Skeletal muscle satellite cell (primary cell): ENCODE measurements around the gene EIF1B.

ENCODE experiments used
- H3K27me3 ChIP-seq: 2 replicates; pipeline ENCODE4 v1.7.0; 2013; ENCODE audit warnings: low read length; ENCODE audit not compliant: control insufficient read depth, insufficient read depth
- H3K36me3 ChIP-seq: 2 replicates; pipeline ENCODE4 v1.7.0; 2013; ENCODE audit warnings: mild to moderate bottlenecking, control low read depth, low read length; ENCODE audit not compliant: insufficient read depth
- H3K4me1 ChIP-seq: 2 replicates; pipeline ENCODE4 v1.7.0; 2013; ENCODE audit warnings: low read length; ENCODE audit not compliant: control insufficient read depth, insufficient read depth
- H3K4me2 ChIP-seq: 2 replicates; pipeline ENCODE4 v1.7.0; 2013; ENCODE audit warnings: mild to moderate bottlenecking, low read length
- H3K4me3 ChIP-seq: 2 replicates; pipeline ENCODE4 v1.7.0; 2013; ENCODE audit warnings: low read length
- H3K9ac ChIP-seq: 2 replicates; pipeline ENCODE4 v1.7.0; 2013; ENCODE audit warnings: mild to moderate bottlenecking, low read depth, low read length, moderate library complexity
- H3K9me3 ChIP-seq: replicated peaks from 2 replicates; pipeline ENCODE4 v1.7.0; 2013; ENCODE audit warnings: mild to moderate bottlenecking, control low read depth, low read length

Gene EIF1B

GRCh38 chr3:40291471-40291870, 18.0 kb upstream of the EIF1B start:
- Histone ChIP-seq H3K27me3 (no peaks in the 10 kb centered on the region), H3K36me3 (no peaks in the 10 kb centered on the region), H3K4me1 (no peaks in the 10 kb centered on the region), H3K9ac (no peak overlapping the region), H3K4me3 (no peak overlapping the region), H3K9me3 (no peaks in the 10 kb centered on the region), H3K4me2 (no peak overlapping the region)

GRCh38 chr3:40292637-40293349, 16.7 kb upstream of the EIF1B start:
- Histone ChIP-seq H3K9me3 (no peaks in the 10 kb centered on the region), H3K4me2 (no peak overlapping the region), H3K27me3 (no peaks in the 10 kb centered on the region), H3K36me3 (no peaks in the 10 kb centered on the region), H3K9ac (no peak overlapping the region), H3K4me1 (no peaks in the 10 kb centered on the region), H3K4me3 (no peak overlapping the region)

- H3K4me3 ChIP-seq, result no peak overlapping the region
These were observed 15.1 kb upstream of the EIF1B start for GRCh38 chr3:40294434-40294833.

GRCh38 chr3:40298075-40298474, 11.4 kb upstream of the EIF1B start:
- Histone ChIP-seq H3K36me3 (no peaks in the 10 kb centered on the region), H3K9me3 (no peaks in the 10 kb centered on the region), H3K4me2 (no peak overlapping the region), H3K4me3 (no peak overlapping the region), H3K9ac (no peak overlapping the region), H3K4me1 (peaks cover 14% of the 10 kb centered on the region), H3K27me3 (no peaks in the 10 kb centered on the region)

More at GRCh38 chr3:40294434-40294833, 15.1 kb upstream of the EIF1B start:
- H3K9ac ChIP-seq, result no peak overlapping the region
- H3K9me3 ChIP-seq, result no peaks in the 10 kb centered on the region
- H3K36me3 ChIP-seq, result no peaks in the 10 kb centered on the region
- peaks cover 4% of the 10 kb centered on the region for H3K4me1 ChIP-seq
- H3K27me3 ChIP-seq, result no peaks in the 10 kb centered on the region
- no peak overlapping the region for H3K4me2 ChIP-seq

GRCh38 chr3:40299130-40299720, 10.3 kb upstream of the EIF1B start:
- H3K36me3 ChIP-seq, result no peaks in the 10 kb centered on the region
- no peaks in the 10 kb centered on the region for H3K9me3 ChIP-seq
- no peaks in the 10 kb centered on the region for H3K27me3 ChIP-seq
- H3K4me1 ChIP-seq, result peaks cover 14% of the 10 kb centered on the region
- H3K4me2 ChIP-seq, result peak overlapping the region; percentile 32
- H3K4me3 ChIP-seq, result peak overlapping the region; percentile 7
- no peak overlapping the region for H3K9ac ChIP-seq

- H3K4me2 ChIP-seq, result peak overlapping the region; percentile 32
- H3K27me3 ChIP-seq, result no peaks in the 10 kb centered on the region
- H3K4me3 ChIP-seq, result peak overlapping the region; percentile 7
- peaks cover 14% of the 10 kb centered on the region for H3K4me1 ChIP-seq
- H3K9ac ChIP-seq, result no peak overlapping the region
- H3K36me3 ChIP-seq, result no peaks in the 10 kb centered on the region
- H3K9me3 ChIP-seq, result no peaks in the 10 kb centered on the region
These were observed 9.7 kb upstream of the EIF1B start for GRCh38 chr3:40299721-40300335.

- no peaks in the 10 kb centered on the region for H3K9me3 ChIP-seq
- H3K27me3 ChIP-seq, result no peaks in the 10 kb centered on the region
- peaks cover 14% of the 10 kb centered on the region for H3K4me1 ChIP-seq
- H3K4me2 ChIP-seq, result no peak overlapping the region
- H3K36me3 ChIP-seq, result no peaks in the 10 kb centered on the region
- no peak overlapping the region for H3K4me3 ChIP-seq
- no peak overlapping the region for H3K9ac ChIP-seq
These were observed 6.7 kb upstream of the EIF1B start for GRCh38 chr3:40302784-40303183.

GRCh38 chr3:40304352-40304751, 5.2 kb upstream of the EIF1B start:
- Histone ChIP-seq H3K27me3 (no peaks in the 10 kb centered on the region), H3K4me1 (peaks cover 17% of the 10 kb centered on the region), H3K9ac (no peak overlapping the region), H3K4me2 (no peak overlapping the region), H3K4me3 (no peak overlapping the region), H3K9me3 (no peaks in the 10 kb centered on the region), H3K36me3 (no peaks in the 10 kb centered on the region)

- H3K4me3 ChIP-seq, result no peak overlapping the region
- no peak overlapping the region for H3K9ac ChIP-seq
- peaks cover 6% of the 10 kb centered on the region for H3K36me3 ChIP-seq
- H3K9me3 ChIP-seq, result no peaks in the 10 kb centered on the region
- H3K4me1 ChIP-seq, result peaks cover 9% of the 10 kb centered on the region
- no peak overlapping the region for H3K4me2 ChIP-seq
- H3K27me3 ChIP-seq, result no peaks in the 10 kb centered on the region
These were observed 3.2 kb upstream of the EIF1B start for GRCh38 chr3:40306336-40306735.

GRCh38 chr3:40307176-40307575, 2.3 kb upstream of the EIF1B start:
- Histone ChIP-seq H3K9ac (no peak overlapping the region), H3K4me1 (peaks cover 13% of the 10 kb centered on the region), H3K36me3 (peaks cover 15% of the 10 kb centered on the region)

GRCh38 chr3:40308725-40309417, 636 bp upstream of the EIF1B start:
- H3K9me3 ChIP-seq, result no peaks in the 10 kb centered on the region
- peak overlapping the region; percentile 78 for H3K9ac ChIP-seq
- H3K36me3 ChIP-seq, result peaks cover 31% of the 10 kb centered on the region
- peaks cover 13% of the 10 kb centered on the region for H3K4me1 ChIP-seq
- H3K4me2 ChIP-seq, result peak overlapping the region; percentile 90
- peak overlapping the region; percentile 92 for H3K4me3 ChIP-seq
- H3K27me3 ChIP-seq, result no peaks in the 10 kb centered on the region

More at GRCh38 chr3:40307176-40307575, 2.3 kb upstream of the EIF1B start:
- Histone ChIP-seq H3K27me3 (no peaks in the 10 kb centered on the region), H3K4me3 (no peak overlapping the region), H3K4me2 (no peak overlapping the region), H3K9me3 (no peaks in the 10 kb centered on the region)
